ENCODE data around the gene GLUL.

Gene GLUL

GRCh38 chr1:182385885-182386853 lies 5.4 kb downstream of the GLUL start:
- H3K36me3 ChIP-seq (ENCODE audit: insufficient read depth, low read length), result no peaks in the 10 kb centered on the region; the same call in 1 of the 2 replicates
- H3K27me3 ChIP-seq (ENCODE audit: insufficient read depth, low read length), result no peaks in the 10 kb centered on the region
- H3K9me3 ChIP-seq (ENCODE audit: low read length), result no peaks in the 10 kb centered on the region
- no peaks in the 10 kb centered on the region for H4K20me1 ChIP-seq (ENCODE audit: insufficient read depth, low read length)
- no peaks in the 10 kb centered on the region for H3F3A ChIP-seq (ENCODE audit: insufficient read depth, low read length)
- H3K4me2 ChIP-seq (ENCODE audit: low read length), result no peak overlapping the region
- H3K9me2 ChIP-seq (ENCODE audit: low read depth, low read length), result no peaks in the 10 kb centered on the region
- H3K9ac ChIP-seq (ENCODE audit: low read length), result no peak overlapping the region
- H3K4me3 ChIP-seq (ENCODE audit: low read depth, low read length, poor library complexity, severe bottlenecking), result no peak overlapping the region
- no peak overlapping the region for H3K27ac ChIP-seq (ENCODE audit: low read depth, low read length, poor library complexity, severe bottlenecking)
- H2AFZ ChIP-seq (ENCODE audit: low read length), result no peak overlapping the region
- H3K4me1 ChIP-seq (ENCODE audit: insufficient read depth, low read length, severe bottlenecking), result no peaks in the 10 kb centered on the region
- TF ChIP-seq EZH2 (IDR thresholded peaks at IDR 0.05; ENCODE audit: borderline replicate concordance, low read length), result no peak
- TF ChIP-seq CTCF (IDR thresholded peaks at IDR 0.05; ENCODE audit: low read length), result no peak
- H3K79me2 ChIP-seq (ENCODE audit: insufficient read depth, low read length), result no peaks in the 10 kb centered on the region

GRCh38 chr1:182384387-182384960 lies 7.1 kb downstream of the GLUL start:
- no peak overlapping the region for H3K4me3 ChIP-seq (ENCODE audit: low read depth, low read length, poor library complexity, severe bottlenecking)
- TF ChIP-seq EZH2 (IDR thresholded peaks at IDR 0.05; ENCODE audit: borderline replicate concordance, low read length) (no peak), CTCF (IDR thresholded peaks at IDR 0.05; ENCODE audit: low read length) (no peak)
- no peak overlapping the region for H3K27ac ChIP-seq (ENCODE audit: low read depth, low read length, poor library complexity, severe bottlenecking)
- no peak overlapping the region for H3K4me2 ChIP-seq (ENCODE audit: low read length)
- H3F3A ChIP-seq (ENCODE audit: insufficient read depth, low read length), result no peaks in the 10 kb centered on the region
- H3K36me3 ChIP-seq (ENCODE audit: insufficient read depth, low read length), result no peaks in the 10 kb centered on the region; the same call in 1 of the 2 replicates
- H4K20me1 ChIP-seq (ENCODE audit: insufficient read depth, low read length), result no peaks in the 10 kb centered on the region
- no peaks in the 10 kb centered on the region for H3K27me3 ChIP-seq (ENCODE audit: insufficient read depth, low read length)
- H3K4me1 ChIP-seq (ENCODE audit: insufficient read depth, low read length, severe bottlenecking), result no peaks in the 10 kb centered on the region
- H3K9me2 ChIP-seq (ENCODE audit: low read depth, low read length), result no peaks in the 10 kb centered on the region
- H3K79me2 ChIP-seq (ENCODE audit: insufficient read depth, low read length), result no peaks in the 10 kb centered on the region
- H3K9me3 ChIP-seq (ENCODE audit: low read length), result no peaks in the 10 kb centered on the region
- H3K9ac ChIP-seq (ENCODE audit: low read length), result no peak overlapping the region
- no peak overlapping the region for H2AFZ ChIP-seq (ENCODE audit: low read length)

GRCh38 chr1:182383934-182384333 lies 7.7 kb downstream of the GLUL start:
- no peaks in the 10 kb centered on the region for H3K79me2 ChIP-seq (ENCODE audit: insufficient read depth, low read length)
- H3K4me1 ChIP-seq (ENCODE audit: insufficient read depth, low read length, severe bottlenecking), result no peaks in the 10 kb centered on the region
- H3K9ac ChIP-seq (ENCODE audit: low read length), result no peak overlapping the region
- H3K27me3 ChIP-seq (ENCODE audit: insufficient read depth, low read length), result no peaks in the 10 kb centered on the region
- H3K4me2 ChIP-seq (ENCODE audit: low read length), result no peak overlapping the region
- no peaks in the 10 kb centered on the region; the same call in 1 of the 2 replicates for H3K36me3 ChIP-seq (ENCODE audit: insufficient read depth, low read length)
- no peak overlapping the region for H3K4me3 ChIP-seq (ENCODE audit: low read depth, low read length, poor library complexity, severe bottlenecking)
- no peaks in the 10 kb centered on the region for H3F3A ChIP-seq (ENCODE audit: insufficient read depth, low read length)
- no peaks in the 10 kb centered on the region for H3K9me2 ChIP-seq (ENCODE audit: low read depth, low read length)
- no peak overlapping the region for H3K27ac ChIP-seq (ENCODE audit: low read depth, low read length, poor library complexity, severe bottlenecking)
- H2AFZ ChIP-seq (ENCODE audit: low read length), result no peak overlapping the region
- no peaks in the 10 kb centered on the region for H3K9me3 ChIP-seq (ENCODE audit: low read length)
- no peaks in the 10 kb centered on the region for H4K20me1 ChIP-seq (ENCODE audit: insufficient read depth, low read length)
- TF ChIP-seq EZH2 (IDR thresholded peaks at IDR 0.05; ENCODE audit: borderline replicate concordance, low read length), result no peak

All from OCI-LY1 (cell line).